Left ventricle myocardium inferior (tissue), 1 donor: ENCODE measurements around the gene RET. TPM values are rescaled to one million over a fixed set of nuclear protein-coding genes. Genes with fewer than 3 reads are reported as not detected.
"Not testable (repeated sequence)": the region's sequence is repeated elsewhere in the genome, so short reads cannot be mapped to it uniquely, and the experiment has no call there.

Source experiments
- DNase-seq: peaks from one replicate; pipeline ENCODE4 v3.0.0-alpha.2; 2020
- H3K27ac ChIP-seq: fragments of 200-600 bp; replicated peaks from 2 replicates; pipeline ENCODE4 v1.8.0; 2021
- H3K27me3 ChIP-seq: fragments of 200-600 bp; 2 replicates; pipeline ENCODE4 v1.8.0; 2021; ENCODE audit warnings: low read depth
- H3K36me3 ChIP-seq: fragments of 200-600 bp; 2 replicates; pipeline ENCODE4 v1.8.0; 2021
- H3K4me1 ChIP-seq: fragments of 200-600 bp; 2 replicates; pipeline ENCODE4 v1.8.0; 2021
- H3K4me3 ChIP-seq: fragments of 200-600 bp; 2 replicates; pipeline ENCODE4 v1.8.0; 2021; ENCODE audit warnings: mild to moderate bottlenecking, moderate library complexity
- H3K9me3 ChIP-seq: fragments of 200-600 bp; replicated peaks from 2 replicates; pipeline ENCODE4 v1.8.0; 2021
- CTCF ChIP-seq: fragments of 200-600 bp; IDR thresholded peaks from 2 replicates; pipeline ENCODE4 v1.8.0; 2021; ENCODE audit warnings: antibody characterized with exemption, mild to moderate bottlenecking, borderline replicate concordance
- intact Hi-C: fragments of 100-400 bp; cut with micrococcal nuclease; formaldehyde crosslinking; loops from one replicate; pipeline ENCODE4 v1.11.0; 2022
- total RNA-seq: library from RNA; stranded (reverse); fragmentation: NEBNext Ultra II Directional; extraction: Animal tissue kit (Norgen Biotek cat#: 25700); gene quantifications from one replicate; pipeline ENCODE4 v1.2.1, GENCODE V29; 2021
- donor health status: DM: no; HTN: yes; CAD: no; lungs with severe emphysema.

Gene RET
- total RNA-seq, 1 donor from 2014 or later = 0.60 TPM

DNA sequence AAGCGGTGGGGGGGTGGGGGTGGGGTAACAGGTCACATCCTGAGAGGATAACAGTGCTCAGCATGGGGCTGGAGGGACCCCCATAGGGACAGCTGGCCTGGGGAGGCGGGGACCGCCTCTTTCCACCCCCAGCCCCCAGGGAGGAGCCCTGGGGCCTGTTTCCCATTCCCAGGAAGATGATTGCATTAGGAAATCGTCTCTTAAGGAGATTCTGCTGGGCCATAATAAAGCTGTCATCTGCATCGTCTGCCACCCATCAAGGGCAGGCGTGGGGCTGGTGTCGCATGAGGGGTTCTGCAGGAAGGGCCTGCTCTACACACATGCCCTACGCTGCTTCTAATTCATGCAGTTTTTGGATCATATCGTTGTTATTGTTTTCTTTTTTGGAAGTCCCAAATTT lies 17.2 kb downstream of the RET start:
- no peak for DNase-seq
- Histone ChIP-seq H3K36me3 (no peaks in the 10 kb centered on the region), H3K27me3 (peaks cover 56% of the 10 kb centered on the region), H3K4me3 (no peak overlapping the region), H3K4me1 (no peaks in the 10 kb centered on the region), H3K27ac (no peak overlapping the region), H3K9me3 (no peaks in the 10 kb centered on the region)
- no peak for TF ChIP-seq CTCF
- intact Hi-C loops = no loop called here

- DNase-seq, H3K9me3 ChIP-seq, H3K36me3 ChIP-seq, H3K4me3 ChIP-seq, H3K27ac ChIP-seq, intact Hi-C loops, H3K4me1 ChIP-seq: not testable (repeated sequence)
- peaks cover 86% of the 10 kb centered on the region for H3K27me3 ChIP-seq
These were observed 22.5 kb downstream of the RET start for GRCh38 chr10:43099339-43099738.

GRCh38 chr10:43099928-43100327 lies 23.1 kb downstream of the RET start:
- intact Hi-C loops = no loop called here
- no peaks in the 10 kb centered on the region for H3K9me3 ChIP-seq
- peaks cover 86% of the 10 kb centered on the region for H3K27me3 ChIP-seq
- no peak overlapping the region for H3K4me3 ChIP-seq
- no peaks in the 10 kb centered on the region for H3K36me3 ChIP-seq
- peaks cover 6% of the 10 kb centered on the region for H3K4me1 ChIP-seq
- no peak for DNase-seq
- H3K27ac ChIP-seq = no peak overlapping the region
- TF ChIP-seq CTCF = no peak

DNA sequence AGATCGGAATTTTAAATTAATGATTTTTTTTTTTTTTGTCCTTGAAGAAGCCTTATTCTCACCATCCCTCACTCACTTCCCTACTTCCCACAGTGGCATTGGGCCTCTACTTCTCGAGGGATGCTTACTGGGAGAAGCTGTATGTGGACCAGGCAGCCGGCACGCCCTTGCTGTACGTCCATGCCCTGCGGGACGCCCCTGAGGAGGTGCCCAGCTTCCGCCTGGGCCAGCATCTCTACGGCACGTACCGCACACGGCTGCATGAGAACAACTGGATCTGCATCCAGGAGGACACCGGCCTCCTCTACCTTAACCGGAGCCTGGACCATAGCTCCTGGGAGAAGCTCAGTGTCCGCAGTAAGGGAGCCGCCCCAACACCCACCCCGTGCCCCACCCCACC lies 23.5 kb downstream of the RET start:
- no peak for TF ChIP-seq CTCF
- Histone ChIP-seq H3K27me3 (peaks cover 86% of the 10 kb centered on the region), H3K27ac (no peak overlapping the region), H3K36me3 (no peaks in the 10 kb centered on the region), H3K4me1 (peaks cover 10% of the 10 kb centered on the region), H3K4me3 (no peak overlapping the region), H3K9me3 (no peaks in the 10 kb centered on the region)
- DNase-seq = no peak
- intact Hi-C loops = no loop called here

GRCh38 chr10:43102063-43102828 lies 25.4 kb downstream of the RET start:
- no peak overlapping the region for H3K27ac ChIP-seq
- peaks cover 17% of the 10 kb centered on the region for H3K4me1 ChIP-seq
- no peak overlapping the region for H3K4me3 ChIP-seq
- no peaks in the 10 kb centered on the region for H3K36me3 ChIP-seq
- DNase-seq = no peak
- H3K9me3 ChIP-seq = no peaks in the 10 kb centered on the region
- no peak for TF ChIP-seq CTCF
- peaks cover 67% of the 10 kb centered on the region for H3K27me3 ChIP-seq
- intact Hi-C loops = no loop called here
